HG02852 (cell line): ENCODE measurements around the gene PRKG1.
"Not testable (repeated sequence)": the region's sequence is repeated elsewhere in the genome, so short reads cannot be mapped to it uniquely, and the experiment has no call there.

Source experiments
- ATAC-seq: cut with Tn5 transposase; IDR thresholded peaks from one replicate; pipeline ENCODE4 v1.9.1; 2021; ENCODE audit warnings: mild to moderate bottlenecking, moderate library complexity; ENCODE audit not compliant: unreplicated experiment

PRKG1 gene

DNA sequence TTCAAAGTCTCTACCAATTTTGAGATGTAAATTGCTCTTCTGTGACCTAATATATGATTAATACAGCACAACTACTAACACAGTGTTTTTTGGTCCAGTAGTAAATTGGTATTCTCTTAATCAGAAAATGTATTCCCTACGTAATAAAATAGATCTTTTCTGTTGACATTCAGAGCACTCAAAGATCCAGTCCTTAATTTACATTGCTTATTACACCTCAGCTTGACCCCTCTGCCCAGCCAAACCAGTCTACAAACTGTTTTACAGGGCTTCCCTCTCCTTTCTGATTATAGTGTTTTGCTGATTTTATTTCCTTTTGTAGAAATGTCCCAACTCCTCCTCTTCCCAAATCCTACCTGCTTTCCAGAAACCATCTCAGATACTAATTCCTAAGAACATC lies 293.4 kb downstream of the PRKG1 start:
- no peak for ATAC-seq

DNA sequence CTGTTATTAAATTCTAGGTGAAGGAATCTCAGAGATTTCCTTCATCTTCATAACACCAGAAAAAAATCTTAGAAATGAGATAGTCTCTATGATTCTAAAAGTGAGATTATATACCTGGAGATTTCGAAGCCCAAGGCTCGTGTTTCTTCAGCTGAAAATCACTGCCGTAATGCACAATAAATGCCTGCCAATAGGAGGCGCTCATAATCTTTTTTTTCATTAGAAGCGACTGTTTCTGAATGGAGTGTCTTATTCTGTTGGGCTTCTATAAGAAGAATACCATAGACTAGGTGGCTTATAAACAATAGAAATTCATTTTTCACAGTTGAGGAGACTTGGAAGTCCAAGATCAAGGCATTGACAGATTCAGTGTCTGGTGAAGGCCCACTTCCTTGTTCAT lies 294.7 kb downstream of the PRKG1 start:
- ATAC-seq, result no peak

DNA sequence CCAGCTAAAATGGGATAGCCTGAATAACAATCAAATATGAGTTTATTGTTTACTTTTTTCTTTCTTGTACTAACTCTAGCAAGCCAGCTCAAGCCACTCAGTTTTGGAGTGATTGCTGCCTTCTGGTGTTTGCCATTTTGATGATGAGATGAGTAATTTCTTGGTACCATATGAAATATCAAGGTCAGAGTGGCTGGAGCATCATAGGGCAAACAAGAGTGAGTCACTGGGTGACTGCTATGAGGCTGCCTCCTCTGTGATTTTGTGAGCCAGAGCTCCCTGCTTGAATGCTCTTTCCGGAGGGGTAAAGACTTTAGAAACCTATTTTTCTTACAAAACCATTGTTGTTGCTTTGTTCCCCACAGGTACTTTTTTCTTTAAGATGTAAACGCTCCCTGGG lies 295.6 kb downstream of the PRKG1 start:
- no peak for ATAC-seq

DNA sequence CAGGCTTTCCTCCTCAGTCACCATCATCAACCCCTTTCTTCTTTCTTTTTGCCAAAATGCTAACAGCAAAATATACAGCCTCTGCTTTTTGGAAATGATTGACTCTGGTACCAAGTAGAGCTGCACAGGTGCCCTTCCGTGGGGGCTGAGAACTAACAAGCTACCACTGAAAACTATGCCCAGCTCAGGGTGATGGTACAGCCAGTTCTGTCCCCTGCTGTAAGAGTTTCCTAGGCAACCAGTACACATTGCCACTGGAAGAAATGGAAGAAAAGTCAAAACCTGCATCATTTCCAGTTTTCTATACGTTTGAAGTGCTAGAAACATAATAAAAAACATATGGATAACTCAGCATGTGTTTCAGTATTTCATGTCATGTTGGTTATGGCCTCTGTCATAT lies 297.5 kb downstream of the PRKG1 start:
- ATAC-seq, result no peak

DNA sequence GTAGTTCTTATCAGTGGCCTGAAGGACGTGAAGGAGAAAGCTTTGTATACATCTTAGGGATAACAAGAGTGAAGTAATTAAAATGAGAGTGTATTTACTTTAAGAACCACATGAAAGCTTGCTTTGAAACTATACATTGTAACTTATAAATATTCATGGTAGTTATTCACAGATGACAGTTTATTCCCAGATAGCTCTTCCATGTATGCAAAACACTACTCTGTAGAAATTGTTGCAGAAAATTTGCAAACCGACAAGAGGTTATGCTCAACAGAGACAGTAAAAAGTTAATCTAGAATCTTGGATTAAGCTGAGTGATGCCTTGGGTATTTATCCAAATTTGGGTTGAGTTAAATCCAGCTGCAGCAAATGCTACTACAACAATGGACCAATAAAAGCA lies 301.5 kb downstream of the PRKG1 start:
- no peak for ATAC-seq

DNA sequence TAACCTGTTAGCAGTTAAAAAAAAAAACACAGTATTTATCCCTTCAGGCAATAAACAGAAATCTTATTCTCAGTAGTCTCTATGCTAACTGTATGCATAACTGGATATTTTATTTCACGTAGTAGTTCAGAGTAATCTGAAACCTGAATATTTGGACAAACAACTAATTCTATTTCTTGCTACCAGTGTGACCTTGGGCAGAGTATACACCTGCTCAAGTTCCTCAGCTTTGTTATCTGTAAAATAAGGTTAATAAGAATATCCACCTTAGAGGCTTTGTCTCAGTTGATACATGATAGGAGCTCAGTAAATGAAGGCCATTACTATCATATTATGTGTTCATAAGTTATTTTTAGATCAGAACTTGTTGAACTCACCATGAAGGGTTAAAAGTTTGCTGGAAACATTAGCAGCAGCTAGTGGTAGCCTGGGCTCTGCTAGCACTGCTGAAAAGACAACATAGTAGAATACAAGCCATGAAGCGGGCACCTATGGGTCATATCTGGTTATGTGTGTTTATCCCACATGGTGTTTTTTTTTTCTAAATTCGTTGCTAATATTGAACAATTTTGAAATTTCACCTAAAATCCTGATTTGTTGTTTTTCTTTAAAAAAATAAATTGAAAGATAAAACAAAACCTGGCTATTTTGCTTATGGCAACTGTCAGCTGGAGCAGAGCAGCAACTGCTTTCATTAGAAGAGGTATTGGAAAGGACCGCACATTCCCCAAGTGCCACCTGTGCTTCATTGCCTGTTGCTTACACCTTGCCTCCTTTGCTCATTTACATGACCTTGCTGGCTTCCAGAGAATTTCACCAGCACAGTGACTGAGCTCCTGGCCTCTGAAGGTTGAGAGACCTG lies 303.0 kb downstream of the PRKG1 start:
- ATAC-seq, result no peak

DNA sequence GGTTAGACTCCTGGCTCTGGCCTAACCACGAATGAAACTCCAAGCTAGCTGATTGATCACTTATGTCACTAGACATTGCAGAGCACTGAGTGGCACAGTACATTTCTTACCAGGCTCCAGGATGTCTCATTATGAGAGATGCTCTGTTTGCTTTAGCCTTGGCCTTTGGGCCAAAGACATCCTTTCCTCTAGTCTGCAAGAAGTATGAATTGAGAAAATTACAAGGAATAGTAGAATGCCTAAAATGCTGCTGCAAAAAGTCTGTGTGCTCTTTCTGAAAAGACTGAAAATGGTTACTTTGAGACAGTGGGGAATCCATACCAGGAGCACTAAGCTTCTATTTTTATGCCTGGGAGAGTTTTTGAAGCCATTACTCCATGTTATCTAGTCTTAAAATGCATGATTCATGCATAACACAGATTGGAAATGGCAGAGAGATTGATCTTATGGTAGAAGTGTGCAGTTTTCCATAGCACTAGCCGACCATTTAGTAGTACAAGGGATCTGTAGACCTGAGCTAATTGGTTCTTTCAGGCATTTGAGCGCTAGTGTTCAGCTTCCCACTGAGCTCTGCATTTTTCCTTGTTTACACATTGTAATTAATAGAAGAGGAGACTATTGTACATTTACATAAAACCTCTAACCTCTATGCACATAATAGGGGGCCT lies 303.8 kb downstream of the PRKG1 start:
- ATAC-seq, result no peak

DNA sequence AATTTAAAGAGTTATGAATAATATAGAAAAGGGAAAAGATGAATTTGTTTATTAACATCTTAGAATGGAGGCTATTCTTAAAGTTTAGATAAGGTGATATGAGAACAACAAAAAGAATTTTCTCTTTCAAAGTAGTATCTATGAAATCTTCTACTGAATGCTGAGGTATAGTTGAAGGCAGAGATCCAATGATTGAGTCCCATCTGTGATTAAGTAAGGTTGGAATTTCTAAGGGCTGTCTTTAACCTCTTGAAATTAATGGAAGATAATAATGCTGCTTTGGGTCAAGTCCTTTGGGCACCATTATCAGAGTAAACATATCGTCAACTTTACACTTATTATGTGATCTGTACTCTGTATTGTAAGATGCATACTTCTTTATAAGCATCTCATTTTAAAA lies 307.9 kb downstream of the PRKG1 start:
- no peak for ATAC-seq

DNA sequence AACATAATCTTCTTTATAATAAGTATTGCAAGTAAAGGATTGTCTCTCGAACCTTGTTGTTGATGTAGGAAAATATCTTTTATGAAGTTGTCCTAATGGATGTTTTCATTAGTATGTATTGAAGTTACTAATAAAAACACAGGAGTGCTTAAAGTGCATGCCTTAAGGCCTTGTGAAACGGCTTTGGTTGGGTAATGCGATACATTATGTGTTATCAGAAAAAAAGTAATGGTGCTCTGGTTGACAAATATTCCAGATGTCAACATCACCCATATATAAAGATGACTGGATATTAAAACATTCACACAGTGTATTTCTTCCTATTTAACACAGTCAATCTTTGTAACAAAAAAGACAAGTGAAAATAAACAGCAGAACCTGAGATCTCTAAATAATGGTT lies 310.7 kb downstream of the PRKG1 start:
- ATAC-seq, result no peak

DNA sequence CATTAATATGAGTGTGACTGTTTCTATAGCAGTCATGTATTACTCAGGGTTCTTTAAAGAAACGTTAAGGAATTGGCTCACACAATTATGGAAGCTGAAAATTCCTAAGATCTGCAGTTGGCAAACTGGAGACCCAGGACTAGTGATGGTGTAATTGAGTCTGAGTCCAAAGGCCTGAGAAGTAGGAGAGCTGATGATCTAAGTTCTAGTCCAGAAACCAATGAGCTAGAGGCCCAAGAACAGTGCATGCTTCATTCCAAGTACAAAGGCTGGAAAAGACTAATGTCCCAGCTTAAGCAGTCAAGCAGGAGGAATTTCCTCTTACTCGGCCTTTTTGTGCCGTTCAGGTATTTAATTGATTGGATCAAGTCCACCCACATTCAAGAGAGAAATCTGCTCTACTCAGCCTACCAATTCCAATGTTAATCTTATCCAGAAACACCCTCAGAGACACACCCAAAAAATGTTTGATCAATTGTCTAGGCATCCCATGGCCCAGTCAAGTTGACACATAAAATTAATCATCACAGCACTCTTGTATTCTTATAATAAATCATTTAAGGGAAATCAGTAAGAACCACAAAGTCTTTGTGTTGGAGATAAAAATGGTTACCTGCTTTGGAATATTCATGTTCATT lies 312.1 kb downstream of the PRKG1 start:
- ATAC-seq, result no peak

DNA sequence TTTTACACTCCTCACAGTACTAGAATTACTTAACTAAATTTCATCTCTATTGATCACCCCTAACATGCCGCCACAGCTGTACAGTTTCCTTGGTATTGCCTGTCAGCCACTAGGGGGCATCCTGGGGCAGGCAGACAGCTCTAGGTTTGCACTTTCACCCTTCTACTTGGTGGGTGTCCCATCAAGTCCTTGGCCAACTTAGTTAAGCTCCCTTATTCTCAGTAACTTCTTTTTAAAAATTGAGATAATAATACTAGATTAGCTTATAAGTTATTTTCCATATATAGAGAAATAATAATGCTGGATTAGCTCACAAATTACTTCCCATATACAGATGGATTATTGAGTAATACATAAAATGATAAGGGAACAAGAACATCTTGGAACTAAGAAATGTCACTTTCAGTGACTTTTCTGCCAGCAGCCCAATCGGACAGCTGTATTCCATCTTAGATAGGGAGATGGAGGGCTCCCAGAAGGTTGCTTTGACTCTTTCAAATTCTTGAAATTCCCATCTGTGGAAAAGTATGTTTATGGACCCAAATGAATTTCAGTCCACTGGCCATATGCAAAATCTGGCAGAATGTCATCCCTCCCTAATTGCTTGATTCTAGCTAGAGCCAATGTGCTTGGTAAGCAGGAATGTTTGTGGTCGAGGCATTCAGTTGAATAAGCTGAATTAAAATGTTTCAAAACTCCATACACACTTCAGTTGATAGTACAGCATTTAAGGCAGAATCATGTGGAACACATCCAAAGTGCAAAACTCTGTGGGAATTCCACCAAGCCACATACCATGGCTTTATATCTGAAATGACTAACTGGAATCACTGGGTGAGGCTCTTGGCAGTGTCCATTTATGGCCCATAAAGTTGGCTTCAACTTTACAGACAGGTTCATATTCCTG lies 315.4 kb downstream of the PRKG1 start:
- peak; percentile 94 for ATAC-seq

DNA sequence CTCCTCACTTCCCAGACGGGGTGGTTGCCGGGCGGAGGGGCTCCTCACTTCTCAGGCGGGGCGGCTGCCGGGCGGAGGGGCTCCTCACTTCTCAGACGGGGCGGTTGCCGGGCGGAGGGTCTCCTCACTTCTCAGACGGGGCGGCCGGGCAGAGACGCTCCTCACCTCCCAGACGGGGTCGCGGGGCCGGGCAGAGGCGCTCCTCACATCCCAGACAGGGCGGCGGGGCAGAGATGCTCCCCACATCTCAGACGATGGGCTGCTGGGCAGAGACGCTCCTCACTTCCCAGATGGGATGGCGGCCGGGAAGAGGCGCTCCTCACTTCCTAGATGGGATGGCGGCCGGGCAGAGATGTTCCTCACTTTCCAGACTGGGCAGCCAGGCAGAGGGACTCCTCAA lies 318.7 kb downstream of the PRKG1 start:
- ATAC-seq, result not testable (repeated sequence)

DNA sequence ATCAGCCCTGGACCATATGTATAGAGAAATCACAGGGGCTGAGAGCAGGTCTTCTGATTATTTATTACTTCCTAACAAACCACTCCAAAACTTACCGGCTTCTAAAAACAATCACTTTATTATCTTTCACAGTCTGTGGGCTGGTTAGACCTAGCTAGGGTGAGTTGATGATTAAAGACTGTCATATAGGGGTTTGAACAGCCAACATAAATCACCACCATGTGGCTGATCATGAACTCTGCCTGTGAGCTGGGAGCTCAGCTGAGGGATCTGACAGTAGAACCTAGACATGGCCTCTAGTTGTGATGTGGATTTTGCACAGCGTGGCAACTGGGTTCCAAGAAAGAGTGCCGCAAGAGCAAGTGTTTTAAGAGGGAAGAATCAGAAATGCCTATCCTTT lies 319.8 kb downstream of the PRKG1 start:
- ATAC-seq, result no peak

DNA sequence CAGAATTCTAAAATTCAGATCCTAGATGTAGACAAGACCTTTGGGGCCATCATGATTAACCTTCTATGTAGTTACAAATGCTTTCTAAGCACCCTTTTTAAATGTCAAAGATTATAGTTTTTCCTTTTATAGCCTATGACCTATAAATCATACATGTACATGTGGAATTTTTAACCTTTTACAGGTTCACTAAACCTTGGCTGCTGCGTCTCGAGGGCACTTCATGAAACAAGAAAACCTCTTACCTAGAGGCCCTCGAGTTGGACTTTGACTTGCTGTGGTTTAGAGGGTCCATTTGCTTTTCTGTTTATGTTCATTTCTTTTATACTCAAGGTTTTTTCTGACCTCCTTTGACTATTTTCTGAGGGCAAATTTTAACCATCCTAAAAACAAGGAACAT lies 323.0 kb downstream of the PRKG1 start:
- ATAC-seq, result no peak

DNA sequence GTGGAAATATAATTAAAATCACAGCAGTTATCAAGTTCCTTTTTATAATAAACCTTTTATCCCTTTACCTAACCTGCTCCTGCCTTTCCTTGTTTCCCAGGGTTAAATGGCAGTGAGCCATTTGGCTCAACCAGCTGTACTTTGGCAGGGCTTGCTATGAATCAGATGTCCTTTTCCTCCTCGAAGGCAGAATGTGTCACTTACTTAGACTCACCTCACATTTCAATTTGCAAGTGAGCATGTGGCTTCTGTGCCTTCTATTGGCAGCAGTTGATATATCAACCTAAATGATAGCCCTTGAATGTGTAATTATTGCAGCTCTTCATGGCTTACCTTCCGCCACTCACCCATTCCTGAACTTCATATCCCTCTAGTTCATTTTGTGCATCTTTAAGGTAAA lies 323.4 kb downstream of the PRKG1 start:
- no peak for ATAC-seq

DNA sequence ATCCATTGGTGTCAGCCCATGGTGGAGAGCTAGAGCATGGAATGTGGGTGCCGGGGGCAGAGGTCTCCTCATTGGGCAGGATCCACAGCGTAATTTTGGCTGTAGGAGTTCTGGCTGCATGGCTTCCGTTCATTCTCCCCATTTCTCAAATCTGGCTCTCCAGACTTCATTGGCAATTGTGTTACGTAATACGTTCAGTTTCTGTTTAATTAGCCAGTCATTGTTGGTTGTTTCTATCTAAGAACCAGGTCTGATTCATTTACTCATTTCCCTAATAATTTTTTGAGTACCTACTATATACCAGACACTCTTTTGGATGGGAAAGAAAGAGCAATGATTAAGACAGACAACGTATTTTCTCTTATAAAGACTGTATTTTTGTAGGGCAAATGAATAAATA lies 325.6 kb downstream of the PRKG1 start:
- ATAC-seq, result no peak

DNA sequence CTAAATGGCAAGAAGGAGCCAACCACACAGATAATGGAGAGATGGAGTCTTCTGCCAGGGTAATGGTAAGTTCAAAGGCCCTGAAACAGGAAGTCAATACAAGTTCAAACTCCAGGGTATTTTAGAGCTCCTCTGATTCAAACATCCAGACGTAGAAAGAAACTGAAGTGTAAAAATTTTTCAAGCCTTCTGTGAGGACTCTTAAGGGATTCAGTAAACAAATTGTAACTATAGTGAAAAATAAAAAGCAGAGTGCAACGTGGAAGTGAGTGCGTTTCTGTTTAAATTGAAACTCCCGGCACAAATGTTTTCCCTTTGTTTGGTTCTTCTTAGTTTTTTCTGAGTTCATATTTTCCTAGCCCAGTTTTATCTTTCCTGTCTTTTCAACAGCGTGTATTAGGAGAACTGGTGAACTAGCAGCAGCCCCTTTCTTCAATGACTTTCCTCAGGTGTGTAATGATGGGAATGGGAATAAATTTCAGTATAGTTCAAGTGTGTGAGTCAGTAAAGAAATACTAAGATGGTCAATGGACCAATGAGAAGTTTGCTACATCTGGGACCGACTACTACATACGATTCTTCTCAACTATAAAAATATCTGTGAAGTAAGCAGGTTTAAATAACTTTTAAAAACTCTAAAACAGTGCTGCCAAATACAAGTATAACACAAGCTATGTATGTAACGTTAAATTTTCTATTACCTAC lies 326.3 kb downstream of the PRKG1 start:
- ATAC-seq, result no peak

DNA sequence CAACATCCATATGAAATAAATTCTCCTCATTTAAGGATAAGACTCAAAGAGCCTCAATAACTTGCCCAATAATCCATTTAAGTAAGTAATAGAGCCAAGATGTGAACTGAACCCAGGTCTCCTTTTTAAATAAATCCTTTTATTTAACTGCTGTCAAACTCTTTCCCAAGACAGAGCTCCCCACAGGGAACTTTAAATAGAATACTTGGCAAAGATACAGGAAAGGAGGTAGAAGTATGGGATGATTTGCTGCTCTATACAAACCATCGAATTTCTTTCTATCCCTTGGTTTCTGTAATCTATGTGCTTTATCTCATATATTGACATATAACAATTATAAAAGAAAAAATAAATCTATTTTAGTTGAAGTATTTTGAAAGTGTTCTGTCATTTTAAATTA lies 329.2 kb downstream of the PRKG1 start:
- no peak for ATAC-seq

DNA sequence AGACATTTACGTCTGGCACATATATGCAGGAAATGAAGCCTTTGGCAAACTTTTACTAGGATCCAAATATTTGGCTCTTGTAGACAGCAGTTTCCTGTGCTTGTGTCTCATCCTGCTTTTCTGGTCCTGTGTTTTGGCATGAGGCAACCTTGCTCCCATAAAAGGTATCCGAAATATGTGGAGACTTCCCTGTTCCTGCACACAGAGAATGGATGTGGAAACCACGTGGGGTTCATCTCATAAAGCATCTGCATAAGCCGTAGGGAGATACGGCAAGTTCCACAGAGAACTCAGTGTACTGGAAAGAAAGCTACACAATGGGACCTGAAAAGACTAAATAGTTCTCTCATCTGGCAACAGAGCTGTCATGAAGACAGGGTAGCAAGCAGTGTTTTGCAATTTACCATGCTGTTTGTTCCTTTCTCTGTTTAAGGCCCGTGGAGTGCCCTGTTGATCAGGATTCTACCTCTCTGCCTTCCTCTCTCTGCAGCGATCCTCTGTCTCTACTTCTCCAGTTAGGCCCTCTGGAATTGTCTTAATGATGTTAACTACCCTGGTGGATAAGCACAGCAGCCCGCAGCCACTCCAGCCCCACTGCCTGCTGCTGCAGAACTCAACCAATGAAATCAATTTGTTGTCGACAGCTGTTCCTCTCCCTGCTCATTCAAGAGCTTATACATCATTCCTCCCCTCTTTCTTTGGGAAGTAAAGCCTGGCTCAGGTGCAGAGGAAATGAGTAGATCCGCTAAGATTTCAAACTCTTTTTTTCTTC lies 331.5 kb downstream of the PRKG1 start:
- no peak for ATAC-seq

DNA sequence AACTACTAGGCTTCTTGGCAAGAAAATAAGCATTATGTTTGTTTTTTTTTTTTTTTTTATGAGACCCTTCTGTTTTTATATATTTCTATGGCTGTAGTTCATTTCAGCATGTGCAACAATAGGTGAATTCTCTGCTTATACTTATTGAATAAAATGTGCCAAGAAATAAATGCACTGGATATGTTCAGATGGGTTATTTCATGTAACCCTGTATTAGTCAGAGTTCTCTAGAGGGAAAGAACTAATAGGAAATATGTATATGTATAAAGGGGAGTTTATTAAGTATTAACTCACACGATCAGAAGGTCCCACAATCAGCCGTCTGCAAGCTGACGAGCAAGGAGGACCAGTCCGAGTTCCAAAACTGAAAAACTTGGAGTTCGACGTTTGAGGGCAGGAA lies 332.3 kb downstream of the PRKG1 start:
- no peak for ATAC-seq
